Osteoblast (primary cell): ENCODE results near the gene TIMP4. TPM values are rescaled to one million over a fixed set of nuclear protein-coding genes. Genes with fewer than 3 reads are reported as not detected.

ENCODE experiments used
- DNase-seq: peaks from one replicate; pipeline ENCODE4 v3.0.0; 2011; ENCODE audit warnings: low spot score, mixed read lengths; ENCODE audit not compliant: insufficient read length; ENCODE audit errors: missing footprints
- H2AFZ ChIP-seq: 2 replicates; pipeline ENCODE4 v1.6.0; 2011; ENCODE audit warnings: mild to moderate bottlenecking, low read length
- H3K27ac ChIP-seq: 2 replicates; pipeline ENCODE4 v1.5.1; 2011; ENCODE audit warnings: mild to moderate bottlenecking, low read depth, low read length, moderate library complexity
- H3K27me3 ChIP-seq: 2 replicates; pipeline ENCODE4 v1.6.0; 2012; ENCODE audit warnings: mild to moderate bottlenecking, control low read depth, inconsistent platforms, low read length, moderate library complexity; ENCODE audit not compliant: insufficient read depth
- H3K36me3 ChIP-seq: 2 replicates; pipeline ENCODE4 v1.5.1; 2011; ENCODE audit warnings: mild to moderate bottlenecking, low read length, control low read depth, moderate library complexity; ENCODE audit not compliant: insufficient read depth
- H3K4me1 ChIP-seq: 2 replicates; pipeline ENCODE4 v1.5.1; 2011; ENCODE audit warnings: mild to moderate bottlenecking, low read length, control low read depth, moderate library complexity; ENCODE audit not compliant: insufficient read depth
- H3K4me2 ChIP-seq: 2 replicates; pipeline ENCODE4 v1.6.0; 2011; ENCODE audit warnings: mild to moderate bottlenecking, low read length; ENCODE audit not compliant: insufficient read depth
- H3K4me3 ChIP-seq: fragments of 200-600 bp; sonication (generic); 3 replicates; pipeline ENCODE4 v1.5.1; 2012; ENCODE audit warnings: mild to moderate bottlenecking, low read length, inconsistent platforms; ENCODE audit not compliant: insufficient read depth
- H3K79me2 ChIP-seq: 2 replicates; pipeline ENCODE4 v1.6.0; 2012; ENCODE audit warnings: mild to moderate bottlenecking, low read length, control low read depth, inconsistent platforms; ENCODE audit not compliant: insufficient read depth
- H3K9me3 ChIP-seq: 2 replicates; pipeline ENCODE4 v1.5.1; 2011; ENCODE audit warnings: low read depth, low read length, control low read depth
- H4K20me1 ChIP-seq: 2 replicates; pipeline ENCODE4 v1.6.0; 2012; ENCODE audit warnings: mild to moderate bottlenecking, low read length, control low read depth; ENCODE audit not compliant: insufficient read depth
- total RNA-seq: library from RNA; depleted of rRNA; stranded (reverse); fragments of >200 nt; gene quantifications from 2 replicates; pipeline ENCODE4 v1.2.3, GENCODE V29; 2012
- TF ChIP-seq, protein P1 (sequence below): IDR thresholded peaks from 2 replicates; pipeline ENCODE4 v1.5.1; 2011; ENCODE audit warnings: mild to moderate bottlenecking, low read depth, low read length, moderate library complexity; ENCODE audit errors: extremely low read depth

TIMP4 gene
- total RNA-seq, 1 donor: 3.3 TPM

DNA sequence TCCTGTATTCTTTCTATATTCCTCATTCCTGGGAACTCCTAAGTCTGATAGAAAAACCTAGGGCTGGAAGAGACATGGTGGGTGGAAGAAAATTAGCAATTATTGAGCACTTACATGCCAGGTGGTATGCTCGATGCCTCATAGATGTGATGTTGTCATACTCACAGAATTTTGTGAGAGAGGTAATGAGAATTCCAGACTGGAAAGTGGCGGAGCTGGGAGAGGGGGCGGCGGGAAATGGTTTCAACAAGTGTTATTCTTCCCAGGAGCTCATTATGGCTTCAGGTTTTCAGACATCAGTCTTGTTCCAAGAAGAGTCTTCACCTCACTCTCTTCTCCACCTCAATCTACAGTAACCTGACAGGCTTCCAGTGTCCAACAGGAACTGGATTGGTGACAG lies 16.2 kb downstream of the TIMP4 start:
- Histone ChIP-seq H4K20me1 (no peaks in the 10 kb centered on the region), H3K27ac (no peak overlapping the region), H3K36me3 (no peaks in the 10 kb centered on the region), H3K4me2 (no peak overlapping the region), H3K4me1 (peaks cover 12% of the 10 kb centered on the region), H3K27me3 (no peaks in the 10 kb centered on the region), H3K79me2 (no peaks in the 10 kb centered on the region), H3K4me3 (no peak overlapping the region), H2AFZ (no peak overlapping the region), H3K9me3 (no peaks in the 10 kb centered on the region)
- TF ChIP-seq, protein P1, sequence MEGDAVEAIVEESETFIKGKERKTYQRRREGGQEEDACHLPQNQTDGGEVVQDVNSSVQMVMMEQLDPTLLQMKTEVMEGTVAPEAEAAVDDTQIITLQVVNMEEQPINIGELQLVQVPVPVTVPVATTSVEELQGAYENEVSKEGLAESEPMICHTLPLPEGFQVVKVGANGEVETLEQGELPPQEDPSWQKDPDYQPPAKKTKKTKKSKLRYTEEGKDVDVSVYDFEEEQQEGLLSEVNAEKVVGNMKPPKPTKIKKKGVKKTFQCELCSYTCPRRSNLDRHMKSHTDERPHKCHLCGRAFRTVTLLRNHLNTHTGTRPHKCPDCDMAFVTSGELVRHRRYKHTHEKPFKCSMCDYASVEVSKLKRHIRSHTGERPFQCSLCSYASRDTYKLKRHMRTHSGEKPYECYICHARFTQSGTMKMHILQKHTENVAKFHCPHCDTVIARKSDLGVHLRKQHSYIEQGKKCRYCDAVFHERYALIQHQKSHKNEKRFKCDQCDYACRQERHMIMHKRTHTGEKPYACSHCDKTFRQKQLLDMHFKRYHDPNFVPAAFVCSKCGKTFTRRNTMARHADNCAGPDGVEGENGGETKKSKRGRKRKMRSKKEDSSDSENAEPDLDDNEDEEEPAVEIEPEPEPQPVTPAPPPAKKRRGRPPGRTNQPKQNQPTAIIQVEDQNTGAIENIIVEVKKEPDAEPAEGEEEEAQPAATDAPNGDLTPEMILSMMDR: no peak
- DNase-seq: no peak

DNA sequence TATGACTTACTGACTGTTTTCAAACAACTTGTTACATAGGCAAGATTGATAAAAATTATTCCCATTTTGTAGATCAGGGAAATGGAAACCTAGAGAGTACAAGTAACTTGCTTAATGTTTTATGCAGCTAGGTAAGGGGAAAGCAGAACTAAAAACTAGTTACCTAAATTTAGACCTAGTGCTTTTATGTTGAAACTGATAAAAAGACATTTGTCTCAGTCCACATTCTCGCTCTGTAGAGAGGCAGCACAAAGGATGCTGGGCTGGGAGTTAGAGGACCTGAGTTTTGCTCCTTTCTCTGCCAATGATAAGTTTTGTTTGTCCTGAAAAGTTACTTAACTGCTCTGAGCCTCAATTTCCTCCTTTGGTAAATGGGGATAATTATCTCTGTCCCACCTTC lies 17.4 kb downstream of the TIMP4 start:
- no peaks in the 10 kb centered on the region for H3K9me3 ChIP-seq
- no peaks in the 10 kb centered on the region for H3K36me3 ChIP-seq
- H4K20me1 ChIP-seq: no peaks in the 10 kb centered on the region
- H3K4me3 ChIP-seq: no peak overlapping the region
- TF ChIP-seq, protein P1: no peak
- no peak overlapping the region for H3K4me2 ChIP-seq
- peaks cover 12% of the 10 kb centered on the region for H3K4me1 ChIP-seq
- no peaks in the 10 kb centered on the region for H3K27me3 ChIP-seq
- no peak overlapping the region for H3K27ac ChIP-seq
- H3K79me2 ChIP-seq: no peaks in the 10 kb centered on the region
- no peak overlapping the region for H2AFZ ChIP-seq
- no peak for DNase-seq

DNA sequence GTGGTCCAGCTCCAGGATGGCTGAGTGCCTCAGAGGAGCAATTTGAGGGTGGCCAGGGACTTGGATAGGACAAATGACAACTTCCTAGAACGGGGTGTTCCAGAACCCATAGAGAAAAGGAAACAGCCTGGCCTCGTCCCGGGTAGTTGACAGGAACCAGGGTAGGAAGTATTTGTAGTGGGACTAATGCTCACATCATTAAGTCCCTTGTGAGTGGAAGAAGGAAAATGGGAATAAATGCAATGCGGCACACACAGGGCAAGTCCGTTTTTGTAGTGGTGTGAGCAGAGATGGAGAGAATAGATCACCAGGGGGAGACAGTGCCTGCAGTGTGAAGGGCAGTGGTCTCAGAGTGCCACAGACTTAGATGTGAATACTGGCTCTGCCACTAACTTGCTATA lies 19.6 kb downstream of the TIMP4 start:
- Histone ChIP-seq H3K4me3 (no peak overlapping the region), H3K36me3 (no peaks in the 10 kb centered on the region), H3K27ac (no peak overlapping the region), H3K79me2 (no peaks in the 10 kb centered on the region), H3K4me1 (peaks cover 7% of the 10 kb centered on the region), H3K27me3 (no peaks in the 10 kb centered on the region), H4K20me1 (no peaks in the 10 kb centered on the region), H3K9me3 (no peaks in the 10 kb centered on the region), H3K4me2 (no peak overlapping the region), H2AFZ (no peak overlapping the region)
- TF ChIP-seq, protein P1: peak; percentile 82
- DNase-seq: no peak

- no peak overlapping the region for H3K27ac ChIP-seq
- H3K36me3 ChIP-seq: no peaks in the 10 kb centered on the region
- no peaks in the 10 kb centered on the region for H3K79me2 ChIP-seq
- H3K27me3 ChIP-seq: peaks cover under 1% of the 10 kb centered on the region
- no peaks in the 10 kb centered on the region for H3K4me1 ChIP-seq
- TF ChIP-seq, protein P1: peak; percentile 58
- no peaks in the 10 kb centered on the region for H3K9me3 ChIP-seq
- DNase-seq: no peak
- no peak overlapping the region for H3K4me2 ChIP-seq
- no peak overlapping the region for H2AFZ ChIP-seq
- no peaks in the 10 kb centered on the region for H4K20me1 ChIP-seq
- H3K4me3 ChIP-seq: no peak overlapping the region
These were observed 20.7 kb downstream of the TIMP4 start for GRCh38 chr3:12138044-12138443.
